SK-N-SH (cell line): Measurements from ENCODE around the gene HRH2. TPM values are rescaled to one million over a fixed set of nuclear protein-coding genes. Genes with fewer than 3 reads are reported as not detected.

Experiments used
- CTCF ChIA-PET: fragments of 300-600, 350-600 bp; formaldehyde crosslinking; extraction: SDS; loops from one replicate; lab custom pipeline; 2021; lab: Yijun Ruan, JAX
- POLR2A ChIA-PET: fragments of 350-600 bp; sonication (Branson Sonifier 250); formaldehyde crosslinking; extraction: SDS; loops from one replicate; lab custom pipeline; 2020; ENCODE audit warnings: antibody characterized with exemption, inconsistent platforms; lab: Yijun Ruan, JAX
- DNase-seq: peaks from one replicate; pipeline ENCODE4 v3.0.0; 2012
- H2AFZ ChIP-seq: fragments of 200-600 bp; sonication (generic); 2 replicates; pipeline ENCODE4 v1.8.1; 2016; ENCODE audit warnings: antibody characterized with exemption, mild to moderate bottlenecking, low read depth
- H3F3A ChIP-seq: fragments of 200-600 bp; sonication (generic); replicated peaks from 2 replicates; pipeline ENCODE3; 2016; ENCODE audit warnings: antibody characterized with exemption, mild to moderate bottlenecking; ENCODE audit not compliant: insufficient read depth
- H3K27ac ChIP-seq, 2 experiments: fragments of 200-500 bp in 1 of 2; fragments of 200-600 bp in 1 of 2; sonication (Bioruptor generic) in 1 of 2; sonication (generic), shearing (Covaris generic) in 1 of 2; 2 replicates each; pipeline versions ENCODE4 v1.5.1 to v1.6.1; 2014 to 2016; ENCODE audit warnings: low read depth in 2 of 2, inconsistent platforms in 1 of 2, low read length in 1 of 2, mild to moderate bottlenecking in 1 of 2, mixed read lengths in 1 of 2
- H3K27me3 ChIP-seq: fragments of 200-600 bp; sonication (generic), shearing (Covaris generic); 2 replicates; pipeline ENCODE4 v1.6.1; 2016; ENCODE audit warnings: mixed run types; ENCODE audit not compliant: insufficient read depth
- H3K36me3 ChIP-seq, 2 experiments: fragments of 200-500 bp in 1 of 2; fragments of 200-600 bp in 1 of 2; sonication (Bioruptor generic) in 1 of 2; sonication (generic) in 1 of 2; replicated peaks in 1 of 2; 2 replicates each; pipeline versions ENCODE3 to v1.5.1; 2014 to 2016; ENCODE audit warnings: low read length in 1 of 2, mild to moderate bottlenecking in 1 of 2; ENCODE audit not compliant: insufficient read depth in 2 of 2, control insufficient read depth in 1 of 2
- H3K4me1 ChIP-seq, 2 experiments: fragments of 200-500 bp in 1 of 2; fragments of 200-600 bp in 1 of 2; sonication (Bioruptor generic) in 1 of 2; sonication (generic), shearing (Covaris generic) in 1 of 2; 2 replicates each; pipeline versions ENCODE4 v1.5.1 to v1.6.1; 2014 to 2016; ENCODE audit warnings: low read depth in 1 of 2, low read length in 1 of 2, mixed run types in 1 of 2; ENCODE audit not compliant: insufficient read depth in 2 of 2, control insufficient read depth in 1 of 2
- H3K4me2 ChIP-seq: fragments of 200-600 bp; sonication (generic), shearing (Covaris generic); 2 replicates; pipeline ENCODE4 v1.6.1; 2017; ENCODE audit warnings: mixed run types
- H3K4me3 ChIP-seq, 2 experiments: fragments of 200-500 bp in 1 of 2; fragments of 200-600 bp in 1 of 2; sonication (Bioruptor generic) in 1 of 2; sonication (generic), shearing (Covaris generic) in 1 of 2; 2 replicates each; pipeline versions ENCODE4 v1.5.1 to v1.8.1; 2014 to 2016; ENCODE audit warnings: low read depth in 2 of 2, inconsistent platforms in 1 of 2, low read length in 1 of 2, mild to moderate bottlenecking in 1 of 2, mixed read lengths in 1 of 2, moderate library complexity in 1 of 2
- H3K79me2 ChIP-seq: fragments of 200-600 bp; sonication (generic); 2 replicates; pipeline ENCODE4 v1.8.1; 2017; ENCODE audit warnings: mild to moderate bottlenecking; ENCODE audit not compliant: insufficient read depth
- H3K9ac ChIP-seq: fragments of 200-600 bp; sonication (generic); 2 replicates; pipeline ENCODE4 v1.6.1; 2017; ENCODE audit warnings: mixed run types
- H3K9me2 ChIP-seq: fragments of 200-600 bp; sonication (generic); 2 replicates; pipeline ENCODE4 v1.6.1; 2017; ENCODE audit warnings: mixed run types
- H3K9me3 ChIP-seq: fragments of 200-600 bp; sonication (generic); 2 replicates; pipeline ENCODE4 v1.6.1; 2017; ENCODE audit warnings: mixed run types, mild to moderate bottlenecking, moderate library complexity
- H4K20me1 ChIP-seq: fragments of 200-600 bp; sonication (generic); 2 replicates; pipeline ENCODE4 v1.6.1; 2017; ENCODE audit warnings: mild to moderate bottlenecking, mixed run types; ENCODE audit not compliant: insufficient read depth
- CTCF ChIP-seq: fragments of 200-600 bp; sonication (generic); IDR thresholded peaks from 2 replicates; pipeline ENCODE4 v1.6.1; 2017; ENCODE audit warnings: antibody characterized with exemption, mild to moderate bottlenecking, moderate library complexity
- MXI1 ChIP-seq: IDR thresholded peaks from 2 replicates; pipeline ENCODE4 v1.6.1; 2012; ENCODE audit warnings: mild to moderate bottlenecking, low read depth, low read length, improper control_type of control experiment
- NFIC ChIP-seq: IDR thresholded peaks from 2 replicates; pipeline ENCODE4 v1.4.0; 2012; ENCODE audit warnings: borderline replicate concordance
- NRF1 ChIP-seq: IDR thresholded peaks from 2 replicates; pipeline ENCODE4 v1.6.1; 2012; ENCODE audit warnings: low read depth, mild to moderate bottlenecking, low read length
- PBX3 ChIP-seq: IDR thresholded peaks from 2 replicates; pipeline ENCODE4; 2012
- RAD21 ChIP-seq: IDR thresholded peaks from 2 replicates; pipeline ENCODE4 v1.6.1; 2012; ENCODE audit warnings: mild to moderate bottlenecking, low read length
- RFX5 ChIP-seq: IDR thresholded peaks from 2 replicates; pipeline ENCODE4 v1.6.1; 2012; ENCODE audit warnings: mild to moderate bottlenecking, improper control_type of control experiment, low read length
- SMC3 ChIP-seq: IDR thresholded peaks from 2 replicates; pipeline ENCODE4 v1.6.1; 2012; ENCODE audit warnings: low read depth, low read length, improper control_type of control experiment
- USF2 ChIP-seq: fragments of 150-350 bp; IDR thresholded peaks from 2 replicates; pipeline ENCODE4 v1.6.1; 2017; ENCODE audit warnings: antibody characterized with exemption, low read length, low read depth, borderline replicate concordance
- YY1 ChIP-seq: IDR thresholded peaks from 2 replicates; pipeline ENCODE4 v1.4.0; 2012; ENCODE audit warnings: low read depth, mild to moderate bottlenecking
- WGBS: methylation state at CpG from one replicate; pipeline ENCODE4 v1.1.6; 2017; ENCODE audit warnings: low lambda C conversion rate; 5-methylcytosine and 5-hydroxymethylcytosine counted together
- polyA plus RNA-seq, 3 experiments: library from polyadenylated mRNA; depleted of rRNA; stranded (reverse); fragments of >200 nt; gene quantifications; 2 replicates each; pipeline ENCODE4 v1.2.3, GENCODE V29; 2012
- TF ChIP-seq, protein P1 (sequence below): IDR thresholded peaks from 2 replicates; pipeline ENCODE4 v1.4.0; 2012; ENCODE audit warnings: low read depth, borderline replicate concordance

The HRH2 gene
- polyA plus RNA-seq, 1 of the 3 experiments (the other 2 are of a cell fraction) = 0.08 TPM

DNA sequence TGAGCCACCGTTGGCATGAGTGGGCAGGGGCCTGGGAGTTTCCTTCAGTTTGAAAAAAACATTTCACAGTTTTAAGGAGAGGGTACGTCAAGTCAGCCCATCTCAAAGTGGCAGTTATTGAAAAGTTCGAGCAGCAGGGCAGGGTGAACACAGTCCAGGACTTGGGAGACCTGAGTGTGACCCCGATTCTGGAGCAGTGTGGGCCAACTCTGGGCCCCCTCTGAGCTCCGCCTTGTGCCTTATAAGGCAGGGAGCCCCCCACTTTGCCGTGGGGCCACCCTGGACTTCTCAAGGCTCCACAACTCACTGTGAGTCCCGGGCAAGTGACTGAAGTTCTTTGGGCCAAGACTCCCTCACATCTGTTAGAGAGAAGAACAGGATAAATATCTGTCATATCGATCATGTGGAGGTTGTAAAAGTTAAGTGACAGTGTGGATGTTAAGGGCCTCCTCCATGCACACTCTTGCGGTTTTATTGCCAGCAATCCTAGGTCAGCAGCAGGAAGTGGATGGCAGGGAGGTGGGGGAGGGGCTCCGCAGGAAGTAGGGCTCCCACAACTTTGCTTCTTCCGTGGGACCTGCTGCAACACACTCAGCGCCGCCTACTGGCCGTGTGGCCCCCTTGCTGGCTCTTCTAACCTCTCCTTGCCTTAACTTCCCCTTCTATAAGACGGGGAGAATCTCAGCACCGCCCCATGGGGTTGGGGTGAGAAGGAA, 38.4 kb downstream of the HRH2 start:
- Histone ChIP-seq H2AFZ (no peak overlapping the region), H3K27ac (no peak overlapping the region), H3K9me2 (no peaks in the 10 kb centered on the region), H3K79me2 (no peaks in the 10 kb centered on the region), H3K4me3 (no peak overlapping the region), H3K9ac (no peak overlapping the region), H3K9me3 (no peaks in the 10 kb centered on the region), H3F3A (no peaks in the 10 kb centered on the region), H3K4me1 (peaks cover 0 to 3% of the 10 kb centered on the region in 2 experiments; a peak in 1 of 4 replicates), H3K4me2 (no peak overlapping the region), H3K27me3 (no peaks in the 10 kb centered on the region), H3K36me3 (no peaks in the 10 kb centered on the region), H4K20me1 (no peaks in the 10 kb centered on the region)
- DNase-seq = peak; percentile 55
- CTCF ChIA-PET = interaction anchor here (0.6 to 6.8 kb wide), 4 partner anchors 12 to 162 kb away, joined by 3 to 45 read pairs (median 3); no protein-coding TSS in a partner anchor
- WGBS = 55% methylated on average over 14 of the region's 16 CpGs
- POLR2A ChIA-PET = no interaction called here
- no peak for TF ChIP-seq YY1
- TF ChIP-seq MXI1 = no peak
- TF ChIP-seq SMC3 = no peak
- TF ChIP-seq RFX5 = no peak
- peak; percentile 29 for TF ChIP-seq CTCF
- peak; percentile 27; the same call in 1 of the 2 replicates for TF ChIP-seq RAD21

DNA sequence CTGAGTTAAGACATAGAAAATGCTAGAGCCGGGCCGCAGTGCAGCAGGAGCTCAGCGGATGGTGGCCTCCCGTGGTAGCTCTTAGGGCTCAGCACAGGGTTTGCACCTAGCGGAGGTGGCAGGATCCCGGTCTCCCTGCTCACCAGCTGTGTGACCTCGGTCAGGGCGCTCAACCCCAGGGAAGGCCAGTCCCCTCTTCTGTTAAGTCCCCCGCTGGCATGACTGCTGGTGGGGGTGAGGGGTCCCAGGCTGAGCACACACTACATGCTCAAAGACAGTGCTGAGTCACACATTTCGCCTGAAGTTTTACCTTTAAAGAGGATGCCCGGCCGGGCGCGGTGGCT, 39.0 kb downstream of the HRH2 start:
- H3K4me1 ChIP-seq = peaks cover 0 to 3% of the 10 kb centered on the region in 2 experiments; a peak in 1 of 4 replicates
- no peaks in the 10 kb centered on the region for H3K9me2 ChIP-seq
- no peaks in the 10 kb centered on the region for H3K36me3 ChIP-seq
- ChIA-PET CTCF (interaction anchor here (0.6 to 6.8 kb wide), 4 partner anchors 12 to 162 kb away, joined by 3 to 45 read pairs (median 3); no protein-coding TSS in a partner anchor), POLR2A (no interaction called here)
- TF ChIP-seq NRF1 = no peak
- TF ChIP-seq, protein P1, sequence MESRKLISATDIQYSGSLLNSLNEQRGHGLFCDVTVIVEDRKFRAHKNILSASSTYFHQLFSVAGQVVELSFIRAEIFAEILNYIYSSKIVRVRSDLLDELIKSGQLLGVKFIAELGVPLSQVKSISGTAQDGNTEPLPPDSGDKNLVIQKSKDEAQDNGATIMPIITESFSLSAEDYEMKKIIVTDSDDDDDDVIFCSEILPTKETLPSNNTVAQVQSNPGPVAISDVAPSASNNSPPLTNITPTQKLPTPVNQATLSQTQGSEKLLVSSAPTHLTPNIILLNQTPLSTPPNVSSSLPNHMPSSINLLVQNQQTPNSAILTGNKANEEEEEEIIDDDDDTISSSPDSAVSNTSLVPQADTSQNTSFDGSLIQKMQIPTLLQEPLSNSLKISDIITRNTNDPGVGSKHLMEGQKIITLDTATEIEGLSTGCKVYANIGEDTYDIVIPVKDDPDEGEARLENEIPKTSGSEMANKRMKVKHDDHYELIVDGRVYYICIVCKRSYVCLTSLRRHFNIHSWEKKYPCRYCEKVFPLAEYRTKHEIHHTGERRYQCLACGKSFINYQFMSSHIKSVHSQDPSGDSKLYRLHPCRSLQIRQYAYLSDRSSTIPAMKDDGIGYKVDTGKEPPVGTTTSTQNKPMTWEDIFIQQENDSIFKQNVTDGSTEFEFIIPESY = no peak
- TF ChIP-seq USF2 = no peak
- no peak for TF ChIP-seq NFIC
- TF ChIP-seq PBX3 = no peak
- no peak overlapping the region for H3K9ac ChIP-seq
- no peak for DNase-seq
- H3K4me2 ChIP-seq = no peak overlapping the region
- H3K9me3 ChIP-seq = no peaks in the 10 kb centered on the region
- H3K79me2 ChIP-seq = no peaks in the 10 kb centered on the region
- no peaks in the 10 kb centered on the region for H3K27me3 ChIP-seq
- H4K20me1 ChIP-seq = no peaks in the 10 kb centered on the region
- H2AFZ ChIP-seq = no peak overlapping the region
- 83% methylated on average over 8 of the region's 14 CpGs for WGBS
- H3K4me3 ChIP-seq = no peak overlapping the region
- H3K27ac ChIP-seq = no peak overlapping the region
- no peaks in the 10 kb centered on the region for H3F3A ChIP-seq
